ENCODE results near the gene MYO16. TPM values are rescaled to one million over a fixed set of nuclear protein-coding genes. Genes with fewer than 3 reads are reported as not detected.

MYO16 gene
- total and polyA plus RNA-seq, 2 experiments from 2014 or later: 0.02 to 0.15 TPM

DNA sequence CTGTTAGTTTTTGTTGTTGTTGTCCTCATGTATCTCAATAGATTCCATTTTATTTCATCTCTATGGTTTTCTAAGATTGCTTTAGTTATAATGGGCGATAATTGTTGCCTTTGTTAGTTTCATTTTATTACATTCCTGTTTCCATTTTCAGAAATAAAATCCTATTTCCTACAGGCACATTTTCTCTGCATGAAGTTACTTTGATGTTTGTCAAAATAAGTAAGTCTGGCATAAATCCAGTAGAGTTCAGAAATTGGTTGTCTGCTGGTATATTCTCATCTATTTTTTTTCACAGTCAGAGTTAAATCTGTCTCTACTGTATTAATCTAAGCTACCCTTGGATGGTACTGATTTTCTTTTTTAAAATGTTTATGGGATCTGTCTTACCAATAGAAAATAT, 204.1 kb downstream of the MYO16 start:
- Histone ChIP-seq H3K27me3 (no peaks in the 10 kb centered on the region), H3K27ac (no peak overlapping the region), H3K36me3 (no peaks in the 10 kb centered on the region), H3K9me3 (ENCODE audit: low read depth) (no peaks in the 10 kb centered on the region), H3K4me3 (no peak overlapping the region), H3K4me1 (ENCODE audit: low read depth) (no peaks in the 10 kb centered on the region)
- TF ChIP-seq, protein P1, sequence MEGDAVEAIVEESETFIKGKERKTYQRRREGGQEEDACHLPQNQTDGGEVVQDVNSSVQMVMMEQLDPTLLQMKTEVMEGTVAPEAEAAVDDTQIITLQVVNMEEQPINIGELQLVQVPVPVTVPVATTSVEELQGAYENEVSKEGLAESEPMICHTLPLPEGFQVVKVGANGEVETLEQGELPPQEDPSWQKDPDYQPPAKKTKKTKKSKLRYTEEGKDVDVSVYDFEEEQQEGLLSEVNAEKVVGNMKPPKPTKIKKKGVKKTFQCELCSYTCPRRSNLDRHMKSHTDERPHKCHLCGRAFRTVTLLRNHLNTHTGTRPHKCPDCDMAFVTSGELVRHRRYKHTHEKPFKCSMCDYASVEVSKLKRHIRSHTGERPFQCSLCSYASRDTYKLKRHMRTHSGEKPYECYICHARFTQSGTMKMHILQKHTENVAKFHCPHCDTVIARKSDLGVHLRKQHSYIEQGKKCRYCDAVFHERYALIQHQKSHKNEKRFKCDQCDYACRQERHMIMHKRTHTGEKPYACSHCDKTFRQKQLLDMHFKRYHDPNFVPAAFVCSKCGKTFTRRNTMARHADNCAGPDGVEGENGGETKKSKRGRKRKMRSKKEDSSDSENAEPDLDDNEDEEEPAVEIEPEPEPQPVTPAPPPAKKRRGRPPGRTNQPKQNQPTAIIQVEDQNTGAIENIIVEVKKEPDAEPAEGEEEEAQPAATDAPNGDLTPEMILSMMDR (IDR thresholded peaks at IDR 0.05; ENCODE audit: low read depth, low read length): no peak
- no peak for DNase-seq (ENCODE audit: low read depth in 1 of 2, low spot score in 1 of 2)

DNA sequence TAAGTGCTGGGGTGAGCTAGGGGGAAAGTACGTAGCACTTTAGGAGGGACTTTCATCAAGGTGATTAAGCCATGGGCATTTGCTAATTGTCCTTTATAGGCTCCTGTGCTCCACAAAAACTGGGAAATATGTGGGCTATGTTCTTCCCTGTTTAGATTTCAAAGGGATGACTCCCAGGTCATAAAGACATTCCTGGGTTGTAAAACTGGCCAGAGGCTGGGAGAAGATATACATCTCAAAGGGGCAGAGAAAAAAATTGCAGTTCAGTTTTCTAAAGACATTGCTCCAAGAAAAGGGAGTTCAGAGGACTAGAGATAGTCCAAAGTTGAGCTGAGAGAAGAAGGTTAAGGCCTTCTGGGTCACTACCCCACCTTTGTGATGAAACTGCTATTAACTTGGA, 204.8 kb downstream of the MYO16 start:
- H3K9me3 ChIP-seq (ENCODE audit: low read depth): no peaks in the 10 kb centered on the region
- no peak overlapping the region for H3K27ac ChIP-seq
- H3K27me3 ChIP-seq: no peaks in the 10 kb centered on the region
- TF ChIP-seq, protein P1 (IDR thresholded peaks at IDR 0.05; ENCODE audit: low read depth, low read length): no peak
- no peaks in the 10 kb centered on the region for H3K4me1 ChIP-seq (ENCODE audit: low read depth)
- no peak for DNase-seq (ENCODE audit: low read depth in 1 of 2, low spot score in 1 of 2)
- no peak overlapping the region for H3K4me3 ChIP-seq
- H3K36me3 ChIP-seq: no peaks in the 10 kb centered on the region

DNA sequence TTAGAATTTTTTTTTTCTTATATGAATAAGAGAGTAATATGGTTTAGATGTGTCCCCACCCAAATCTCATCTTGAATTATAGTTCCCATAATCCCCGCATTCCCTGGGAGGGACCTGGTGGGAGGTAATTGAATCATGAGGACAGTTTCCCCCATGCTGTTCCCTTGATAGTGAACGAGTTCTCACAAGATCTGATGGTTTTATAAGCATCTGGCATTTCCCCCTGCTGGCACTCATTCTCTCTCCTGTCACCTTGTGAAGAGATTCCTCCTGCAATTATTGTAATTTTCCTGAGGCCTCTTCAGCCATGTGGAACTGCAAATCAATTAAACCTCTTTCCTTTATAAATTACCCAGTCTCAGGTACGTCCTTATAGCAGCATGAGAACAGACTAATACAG, 205.7 kb downstream of the MYO16 start:
- Histone ChIP-seq H3K9me3 (ENCODE audit: low read depth) (no peaks in the 10 kb centered on the region), H3K27ac (no peak overlapping the region), H3K36me3 (no peaks in the 10 kb centered on the region), H3K4me3 (no peak overlapping the region), H3K27me3 (no peaks in the 10 kb centered on the region), H3K4me1 (ENCODE audit: low read depth) (no peaks in the 10 kb centered on the region)
- no peak for DNase-seq (ENCODE audit: low read depth in 1 of 2, low spot score in 1 of 2)
- TF ChIP-seq, protein P1 (IDR thresholded peaks at IDR 0.05; ENCODE audit: low read depth, low read length): no peak

DNA sequence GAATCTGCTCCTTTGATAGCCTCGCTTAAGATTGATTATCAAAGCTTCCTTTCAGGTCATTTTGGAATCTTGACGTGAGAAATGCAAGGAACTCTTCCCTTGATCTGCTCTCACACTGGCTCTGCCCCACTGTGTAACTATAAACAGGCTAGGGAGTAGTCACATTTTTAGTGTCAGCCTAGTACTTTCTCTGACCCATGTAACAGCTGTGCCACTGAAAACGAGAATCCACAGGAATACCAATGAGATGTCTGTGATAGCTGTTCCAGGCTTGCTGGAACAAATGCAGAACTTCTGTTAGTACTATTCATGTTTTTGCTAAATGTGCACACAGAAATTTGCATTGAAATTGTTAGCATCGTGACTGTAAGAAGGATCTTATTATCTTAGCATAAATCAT, 221.3 kb downstream of the MYO16 start:
- no peak overlapping the region for H3K4me3 ChIP-seq
- no peaks in the 10 kb centered on the region for H3K9me3 ChIP-seq (ENCODE audit: low read depth)
- TF ChIP-seq, protein P1 (IDR thresholded peaks at IDR 0.05; ENCODE audit: low read depth, low read length): no peak
- DNase-seq (ENCODE audit: low read depth in 1 of 2, low spot score in 1 of 2): no peak
- no peaks in the 10 kb centered on the region for H3K27me3 ChIP-seq
- no peak overlapping the region for H3K27ac ChIP-seq
- H3K36me3 ChIP-seq: no peaks in the 10 kb centered on the region
- H3K4me1 ChIP-seq (ENCODE audit: low read depth): no peaks in the 10 kb centered on the region

DNA sequence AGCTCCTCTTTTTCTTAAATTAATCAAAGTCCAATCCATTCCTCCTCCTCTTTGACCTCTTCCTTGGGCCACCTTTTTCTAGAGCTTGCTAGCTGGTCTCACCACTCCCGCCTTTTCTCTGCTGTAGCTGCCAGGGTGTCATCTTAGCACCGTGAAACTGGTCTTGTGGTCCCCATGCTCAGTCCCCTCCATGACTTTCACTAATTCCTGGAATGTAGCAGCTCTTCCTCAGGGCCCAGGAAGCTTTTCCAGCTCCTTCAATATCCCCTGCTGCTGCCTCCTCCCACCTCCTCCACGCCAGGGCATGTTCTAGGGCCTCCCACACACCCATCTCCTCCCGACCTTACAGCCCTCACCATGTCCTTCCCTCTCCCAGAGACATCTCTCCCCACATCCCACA, 222.2 kb downstream of the MYO16 start:
- Histone ChIP-seq H3K4me1 (ENCODE audit: low read depth) (no peaks in the 10 kb centered on the region), H3K4me3 (no peak overlapping the region), H3K27ac (no peak overlapping the region), H3K9me3 (ENCODE audit: low read depth) (no peaks in the 10 kb centered on the region), H3K27me3 (no peaks in the 10 kb centered on the region), H3K36me3 (no peaks in the 10 kb centered on the region)
- TF ChIP-seq, protein P1 (IDR thresholded peaks at IDR 0.05; ENCODE audit: low read depth, low read length): no peak
- no peak for DNase-seq (ENCODE audit: low read depth in 1 of 2, low spot score in 1 of 2)

DNA sequence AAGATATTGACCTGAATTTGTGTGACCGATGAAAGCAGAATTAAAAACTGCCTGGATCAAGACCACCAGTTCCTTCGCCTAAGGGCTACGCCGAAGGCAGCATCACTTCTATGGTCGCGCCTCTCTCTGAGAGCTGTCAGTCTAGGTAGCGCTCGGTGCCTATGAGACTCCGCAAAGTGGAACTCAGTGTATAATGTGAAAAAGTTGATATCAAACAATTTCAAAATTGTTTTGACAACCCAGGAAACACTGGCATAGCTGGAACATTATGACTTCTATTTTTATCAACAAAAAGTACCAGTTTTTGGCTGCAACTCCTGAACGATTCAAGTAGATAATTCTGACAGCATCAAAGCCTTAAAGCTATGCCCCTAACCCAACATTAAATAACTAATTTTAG, 223.6 kb downstream of the MYO16 start:
- TF ChIP-seq, protein P1 (IDR thresholded peaks at IDR 0.05; ENCODE audit: low read depth, low read length): no peak
- Histone ChIP-seq H3K4me3 (no peak overlapping the region), H3K27ac (no peak overlapping the region), H3K4me1 (ENCODE audit: low read depth) (no peaks in the 10 kb centered on the region), H3K36me3 (no peaks in the 10 kb centered on the region), H3K9me3 (ENCODE audit: low read depth) (no peaks in the 10 kb centered on the region), H3K27me3 (no peaks in the 10 kb centered on the region)
- DNase-seq (ENCODE audit: low read depth in 1 of 2, low spot score in 1 of 2): no peak
